DOHH2 (cell line): ENCODE data around the gene CHCHD3.
"Not testable (repeated sequence)": the region's sequence is repeated elsewhere in the genome, so short reads cannot be mapped to it uniquely, and the experiment has no call there.

ENCODE experiments used
- EZH2phosphoT487 ChIP-seq: fragments of 200-600 bp; sonication (generic); IDR thresholded peaks from 2 replicates; pipeline ENCODE4 v1.6.1; 2017; ENCODE audit warnings: borderline replicate concordance, mild to moderate bottlenecking, antibody characterized with exemption, low read length, moderate library complexity, mixed read lengths
- TF ChIP-seq, protein P1 (sequence below): fragments of 200-600 bp; sonication (generic); IDR thresholded peaks from one replicate; pipeline ENCODE4 v1.5.1; 2014; ENCODE audit warnings: antibody characterized with exemption, mild to moderate bottlenecking, low read depth, low read length; ENCODE audit not compliant: poor library complexity, severe bottlenecking

DNA sequence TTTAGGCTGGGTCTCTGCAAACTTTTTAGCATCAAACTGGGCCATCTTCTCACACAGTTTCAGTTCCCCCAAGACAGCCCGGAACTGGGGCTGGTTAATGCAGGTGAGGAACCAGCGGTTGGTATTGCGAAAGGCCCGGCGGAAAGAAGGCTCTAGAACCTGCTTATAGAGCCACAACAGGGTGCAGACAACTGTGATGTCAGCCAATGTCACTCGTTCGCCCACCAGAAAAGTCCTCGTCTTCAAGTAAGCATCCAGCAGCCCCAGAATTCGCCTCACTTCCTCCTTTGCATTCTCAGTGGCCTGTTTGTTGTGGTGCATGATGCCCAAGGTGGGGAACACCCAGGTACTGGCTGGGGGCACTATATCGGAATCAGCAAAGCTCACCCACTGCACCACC, 46.6 kb downstream of the CHCHD3 start:
- TF ChIP-seq, protein P1, sequence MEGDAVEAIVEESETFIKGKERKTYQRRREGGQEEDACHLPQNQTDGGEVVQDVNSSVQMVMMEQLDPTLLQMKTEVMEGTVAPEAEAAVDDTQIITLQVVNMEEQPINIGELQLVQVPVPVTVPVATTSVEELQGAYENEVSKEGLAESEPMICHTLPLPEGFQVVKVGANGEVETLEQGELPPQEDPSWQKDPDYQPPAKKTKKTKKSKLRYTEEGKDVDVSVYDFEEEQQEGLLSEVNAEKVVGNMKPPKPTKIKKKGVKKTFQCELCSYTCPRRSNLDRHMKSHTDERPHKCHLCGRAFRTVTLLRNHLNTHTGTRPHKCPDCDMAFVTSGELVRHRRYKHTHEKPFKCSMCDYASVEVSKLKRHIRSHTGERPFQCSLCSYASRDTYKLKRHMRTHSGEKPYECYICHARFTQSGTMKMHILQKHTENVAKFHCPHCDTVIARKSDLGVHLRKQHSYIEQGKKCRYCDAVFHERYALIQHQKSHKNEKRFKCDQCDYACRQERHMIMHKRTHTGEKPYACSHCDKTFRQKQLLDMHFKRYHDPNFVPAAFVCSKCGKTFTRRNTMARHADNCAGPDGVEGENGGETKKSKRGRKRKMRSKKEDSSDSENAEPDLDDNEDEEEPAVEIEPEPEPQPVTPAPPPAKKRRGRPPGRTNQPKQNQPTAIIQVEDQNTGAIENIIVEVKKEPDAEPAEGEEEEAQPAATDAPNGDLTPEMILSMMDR: not testable (repeated sequence)
- TF ChIP-seq EZH2phosphoT487: not testable (repeated sequence)
